ENCODE results near the gene BTBD2.
A peak's percentile ranks its signal among the peaks of the same experiment; 100 is the strongest.

BTBD2 gene

GRCh38 chr19:1956868-1957492 is 58.5 kb downstream of the BTBD2 start:
- DNase-seq, result no peak

DNA sequence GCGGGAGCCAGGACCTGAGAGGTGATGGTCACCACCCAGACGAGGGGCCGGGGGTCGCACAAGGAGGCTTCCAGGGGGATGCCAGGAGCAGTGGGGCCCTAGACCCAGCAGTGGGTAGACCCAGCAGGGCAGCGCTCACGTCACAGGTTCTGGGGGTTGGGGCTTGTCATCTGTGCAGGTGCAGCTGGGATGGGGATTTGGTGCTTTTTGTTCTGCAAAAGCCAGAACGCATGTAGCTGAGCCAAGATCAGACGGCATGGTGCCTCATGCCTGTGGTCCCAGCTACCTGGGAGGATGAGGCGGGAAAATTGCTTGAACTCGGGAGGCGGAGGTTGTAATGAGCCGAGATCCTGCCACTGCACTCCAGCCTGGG is 59.4 kb downstream of the BTBD2 start:
- no peak for DNase-seq

DNA sequence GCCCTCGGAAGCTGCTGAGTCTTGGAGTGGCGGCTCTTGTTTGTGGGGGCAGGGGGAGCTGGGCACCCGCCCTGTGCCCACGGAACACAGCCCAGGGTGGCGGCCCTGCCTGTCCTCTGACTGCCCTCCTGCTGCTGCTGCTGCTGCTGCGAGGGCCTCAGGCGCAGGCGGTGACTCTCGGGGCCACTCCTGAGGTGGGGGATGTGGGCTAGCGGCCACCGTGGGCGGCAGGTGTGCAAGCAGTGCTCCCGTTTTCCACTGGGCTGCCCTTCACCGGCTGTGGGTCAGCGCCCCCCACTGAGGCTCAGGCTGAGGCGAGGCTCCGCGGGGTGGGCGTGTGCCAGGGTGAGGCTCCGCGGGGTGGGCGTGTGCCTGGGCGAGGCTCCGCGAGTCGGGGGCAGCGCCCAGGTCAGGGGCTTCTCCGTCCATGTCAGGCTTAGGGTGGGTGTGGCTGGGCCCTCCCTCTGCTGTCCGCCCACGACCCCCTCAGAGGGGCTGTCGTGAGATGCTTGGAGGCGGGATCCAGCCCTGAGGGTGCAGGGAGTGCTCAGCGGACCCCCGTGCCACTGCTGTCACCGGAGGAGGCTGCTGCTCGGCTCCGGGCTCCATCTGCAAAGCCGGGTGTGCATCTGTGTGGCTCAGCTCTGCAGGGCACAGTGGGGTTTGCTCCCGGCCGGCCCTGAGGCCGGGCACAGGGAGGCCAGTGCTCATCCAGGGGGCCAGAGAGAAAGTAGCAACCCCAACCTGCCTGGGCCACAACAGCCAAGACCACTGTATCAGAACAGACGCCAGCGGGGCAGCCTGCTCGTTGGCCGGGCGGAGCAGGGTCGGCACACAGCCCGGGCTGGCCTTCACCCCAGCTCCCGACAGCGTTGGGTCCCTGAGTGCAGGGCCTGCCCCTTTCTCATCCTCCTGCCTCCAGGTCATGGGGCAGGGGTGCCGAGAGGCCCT is 60.1 kb downstream of the BTBD2 start:
- DNase-seq, result no peak

DNA sequence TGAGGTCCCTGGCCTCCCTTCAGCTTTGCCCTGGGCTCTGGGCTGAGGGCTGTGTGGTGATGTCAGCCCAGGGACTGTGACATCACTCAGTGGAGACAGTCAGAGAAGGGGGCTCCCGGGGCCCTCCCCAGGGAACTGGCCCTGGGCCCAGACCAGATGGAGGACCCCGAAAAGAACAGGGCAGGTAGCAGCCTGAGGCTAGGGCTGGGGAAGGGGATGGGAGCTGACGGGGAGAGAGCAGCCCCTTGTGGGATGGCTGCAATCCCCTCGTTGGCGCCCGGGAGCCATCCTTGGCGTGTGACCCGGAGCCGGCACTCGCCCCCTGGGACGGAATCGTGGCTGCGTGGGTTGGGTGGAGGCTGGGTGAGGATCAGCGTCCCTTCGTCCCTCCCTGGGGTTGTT is 61.0 kb downstream of the BTBD2 start:
- DNase-seq, result no peak

GRCh38 chr19:1953441-1954094 is 61.9 kb downstream of the BTBD2 start:
- no peak for DNase-seq

- DNase-seq, result no peak
These were observed 62.5 kb downstream of the BTBD2 start for GRCh38 chr19:1953037-1953436.

GRCh38 chr19:1952635-1953034 is 62.9 kb downstream of the BTBD2 start:
- no peak for DNase-seq

GRCh38 chr19:1950640-1951039 is 64.9 kb downstream of the BTBD2 start:
- DNase-seq, result no peak

- no peak for DNase-seq
These were observed 66.0 kb downstream of the BTBD2 start for GRCh38 chr19:1949304-1950101.

DNA sequence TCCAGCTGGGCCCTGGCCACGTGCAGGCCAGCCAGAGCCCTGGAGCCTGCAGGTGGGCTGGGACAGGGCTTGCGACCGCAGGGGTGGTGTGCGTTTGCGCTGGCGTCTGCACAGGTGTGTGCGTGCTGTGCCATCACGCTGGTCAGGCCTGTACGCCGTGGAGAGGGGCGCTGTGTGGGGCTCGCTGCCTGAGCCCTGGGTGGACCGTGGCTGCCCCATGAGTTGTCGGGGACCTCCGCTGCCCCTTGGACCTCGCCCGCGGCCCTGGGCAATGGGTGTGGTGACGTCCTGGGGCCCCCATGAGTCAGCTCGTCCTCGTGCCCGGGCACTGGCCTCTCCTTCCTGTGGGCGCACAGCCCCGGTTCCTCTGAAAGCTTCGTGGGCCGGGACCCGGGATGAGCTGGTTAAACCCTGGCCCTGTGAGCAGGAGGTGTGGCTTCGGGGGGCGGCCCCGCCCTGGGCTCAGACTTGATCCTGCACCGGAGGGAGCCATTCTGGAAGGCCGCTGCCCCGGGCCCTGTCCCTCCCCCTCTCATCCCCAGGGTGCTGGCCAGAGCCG is 67.8 kb downstream of the BTBD2 start:
- DNase-seq, result no peak

DNA sequence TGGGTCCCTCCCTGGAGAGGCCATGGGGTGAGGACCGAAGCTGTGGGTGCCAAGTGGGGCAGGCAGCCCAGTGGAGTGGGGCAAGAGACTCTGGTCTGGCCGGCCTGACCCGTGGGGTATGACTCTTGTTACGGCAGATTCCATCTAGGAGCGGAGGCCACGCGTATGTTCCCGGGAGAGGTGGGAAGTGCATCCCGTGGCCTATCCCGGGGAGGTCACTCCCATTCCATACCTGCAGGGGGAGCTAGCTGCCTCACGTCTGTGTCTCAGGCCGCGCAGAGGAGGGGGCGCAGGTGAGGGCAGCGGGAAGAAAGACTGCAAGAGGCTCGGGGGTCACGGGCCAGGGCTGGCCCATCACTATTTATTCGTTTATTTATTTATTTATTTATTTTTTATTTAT is 69.6 kb downstream of the BTBD2 start:
- peak; percentile 46 for DNase-seq

- DNase-seq, result no peak
These were observed 70.5 kb downstream of the BTBD2 start for GRCh38 chr19:1944916-1945561.

GRCh38 chr19:1944088-1944915 is 71.2 kb downstream of the BTBD2 start:
- DNase-seq, result no peak

DNA sequence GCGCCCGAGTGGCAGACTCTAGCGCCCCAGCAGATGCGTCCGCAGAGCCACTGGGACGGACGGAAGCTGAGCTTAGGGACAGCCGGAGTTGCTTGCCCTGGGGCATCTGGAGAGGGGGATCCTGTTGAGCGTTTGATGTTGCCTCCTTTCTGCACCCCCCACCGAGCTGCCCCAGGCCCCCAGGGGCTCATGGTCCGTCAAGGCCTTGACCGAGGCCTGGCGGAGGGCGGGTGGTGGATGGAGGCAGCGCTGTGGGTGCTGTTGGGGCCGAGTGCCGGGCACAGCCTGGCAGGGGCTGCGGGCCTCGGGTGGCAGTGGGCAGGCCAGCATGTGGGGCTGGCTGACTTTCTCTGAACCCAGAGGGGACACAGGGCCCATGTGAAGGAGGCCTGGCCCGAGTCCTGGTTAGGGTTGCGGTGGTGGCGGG is 71.8 kb downstream of the BTBD2 start:
- DNase-seq, result no peak

DNA sequence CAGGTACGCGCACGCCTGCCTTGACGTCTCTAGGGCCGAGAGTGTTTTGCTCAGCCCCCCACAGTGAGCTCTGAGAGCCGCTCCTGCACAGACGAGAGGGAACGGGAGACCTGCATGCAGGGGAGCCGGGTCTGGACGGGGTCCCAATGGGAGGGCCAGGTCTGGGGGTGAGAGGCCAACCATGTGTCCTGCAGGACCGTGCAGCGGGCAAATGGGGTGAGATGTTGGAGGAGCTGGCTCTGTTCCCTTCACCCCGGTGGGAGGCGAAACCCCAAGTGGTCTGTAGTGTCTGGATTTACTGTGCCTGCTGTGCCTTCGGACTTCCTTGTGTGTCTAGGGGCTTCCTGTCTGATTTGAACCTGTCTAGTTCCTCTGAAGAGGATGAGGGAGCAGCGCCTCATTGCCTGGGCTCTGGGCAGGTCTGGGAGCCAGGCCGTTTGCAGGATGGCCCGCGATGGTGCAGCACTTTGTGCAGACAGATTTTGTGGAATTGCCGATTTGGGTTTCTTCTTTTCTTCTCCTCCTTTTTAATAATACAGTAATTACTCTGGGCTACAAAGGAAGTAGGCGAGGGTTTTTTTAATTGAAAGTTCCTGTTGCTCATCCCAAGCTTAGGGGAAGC is 72.5 kb downstream of the BTBD2 start:
- DNase-seq, result no peak

GRCh38 chr19:1942078-1942933 is 73.2 kb downstream of the BTBD2 start:
- peak; percentile 65 for DNase-seq

- DNase-seq, result peak; percentile 41
These were observed 74.1 kb downstream of the BTBD2 start, which contains the start of gene CSNK1G2 for GRCh38 chr19:1941146-1942077. Gene CSNK1G2 (plus strand): TSS chr19:1941172. CDS start chr19:1969773, 28,601 bp downstream.

- DNase-seq, result no peak
These were observed 77.4 kb downstream of the BTBD2 start for GRCh38 chr19:1938071-1938470.

Measured in activated CD4-positive, CD25-positive, alpha-beta regulatory T cell treated with anti-CD3 and anti-CD28 coated beads, Interleukin-2, amount 50 U/mL, for 72 hours (primary cell).